Neural progenitor cell (in vitro differentiated cells): ENCODE measurements around the gene C1orf115.

ENCODE experiments used
- CTCF ChIP-seq: fragments of 200-600 bp; sonication (generic); IDR thresholded peaks from 2 replicates; pipeline ENCODE4 v1.5.1; 2017; ENCODE audit warnings: antibody characterized with exemption, mild to moderate bottlenecking
- EZH2 ChIP-seq: fragments of 200-600 bp; sonication (generic); IDR thresholded peaks from 2 replicates; pipeline ENCODE4 v1.6.1; 2017; ENCODE audit warnings: antibody characterized with exemption, mild to moderate bottlenecking, moderate library complexity

- TF ChIP-seq CTCF (no peak), EZH2 (no peak)
Observed at GRCh38 chr1:220732621-220733020, 42.5 kb downstream of the C1orf115 start.
